ENCODE data around the gene MPND.

DNA sequence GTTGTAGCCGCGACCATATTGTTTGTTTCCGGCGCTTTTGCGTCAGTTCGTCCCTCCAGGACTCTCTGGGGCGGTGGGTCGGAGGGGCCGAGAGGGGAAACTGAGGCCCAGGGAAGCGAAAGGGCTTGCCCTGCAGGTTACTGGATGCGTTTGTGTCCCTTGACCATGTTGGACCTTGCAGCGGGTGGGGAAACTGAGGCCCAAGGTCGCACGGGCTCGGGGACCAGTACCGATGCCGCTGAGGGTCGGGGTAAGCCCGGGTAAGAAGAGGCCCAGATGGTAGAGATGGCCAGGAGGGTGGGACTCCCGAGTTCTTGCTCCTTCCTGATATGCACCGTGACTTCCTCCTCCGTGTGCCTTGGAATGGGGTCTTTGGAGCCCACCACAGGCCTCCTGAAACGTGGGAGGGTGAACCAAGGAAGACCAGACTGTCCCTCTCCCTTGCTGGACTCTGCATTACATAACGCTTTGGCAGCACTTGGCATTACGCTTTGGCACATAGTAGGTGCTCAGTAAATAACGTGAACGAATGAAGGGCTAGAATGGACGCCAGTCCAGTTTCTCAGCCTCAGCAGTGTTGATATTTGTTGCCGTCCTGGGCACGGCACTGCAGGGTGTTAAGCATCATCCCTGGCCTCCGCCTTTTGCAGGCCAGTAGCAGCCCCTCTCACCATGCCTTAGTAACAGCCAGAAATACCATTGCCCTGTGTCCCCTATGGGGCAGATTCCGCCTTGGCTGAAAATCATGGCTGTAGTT lies 59.8 kb downstream of the MPND start:
- TF ChIP-seq GATA2 (IDR thresholded peaks at IDR 0.05; ENCODE audit: low read depth, low read length) (no peak), GATA3 (IDR thresholded peaks at IDR 0.05; ENCODE audit: low read depth, low read length) (no peak)
